GM12878 (cell line): ENCODE data around the gene ZNF341. TPM values are rescaled to one million over a fixed set of nuclear protein-coding genes. Genes with fewer than 3 reads are reported as not detected.
A peak's percentile ranks its signal among the peaks of the same experiment; 100 is the strongest.

ENCODE experiments used
- ATAC-seq: fragments of 200-7000 bp; cut with Tn5 transposase; 3 replicates; pipeline ENCODE4 v1.9.1; 2020; ENCODE audit warnings: mild to moderate bottlenecking, moderate library complexity
- BruUV-seq: library from RNA; stranded (reverse); fragments of 400-500 nt; replicated peaks from 2 replicates; lab custom pipeline; 2021; lab: Mats Ljungman, UMichigan
- CTCF ChIA-PET: fragments of 300-600 bp; sonication (Branson Sonifier 250); formaldehyde crosslinking; extraction: SDS; loops from one replicate; lab custom pipeline; 2021; ENCODE audit warnings: inconsistent platforms; lab: Yijun Ruan, JAX
- POLR2A ChIA-PET: fragments of 350-600 bp; formaldehyde crosslinking; extraction: SDS; loops from one replicate; lab custom pipeline; 2021; ENCODE audit warnings: inconsistent platforms; lab: Charles Lee
- RAD21 ChIA-PET: fragments of 300-600 bp; sonication (Branson Sonifier 250); formaldehyde crosslinking; loops from one replicate; lab custom pipeline; 2023; ENCODE audit warnings: antibody characterized with exemption; ENCODE audit not compliant: unreplicated experiment; lab: Charles Lee
- SMC1A ChIA-PET: fragments of 300-600 bp; sonication (Branson Sonifier 250); formaldehyde crosslinking; loops from one replicate; lab custom pipeline; 2023; ENCODE audit not compliant: unreplicated experiment, uncharacterized antibody; lab: Charles Lee
- DNase-seq: peaks from one replicate; pipeline ENCODE4 v3.0.0-alpha.2; 2011; ENCODE audit warnings: low read depth, low spot score
- FAIRE-seq: peaks from 3 replicates; lab custom pipeline; 2011; peaks lifted over from hg19 to GRCh38; lab: Jason Lieb, UNC
- H2AFZ ChIP-seq: 2 replicates; pipeline ENCODE4 v1.6.0; 2011; ENCODE audit warnings: low read depth, low read length, control low read depth; ENCODE audit not compliant: control insufficient read depth
- H3K27ac ChIP-seq: 2 replicates; pipeline ENCODE4 v1.5.1; 2011; ENCODE audit warnings: control low read depth; ENCODE audit not compliant: control insufficient read depth, insufficient read depth
- H3K27me3 ChIP-seq, 2 experiments: replicated peaks in 1 of 2; 2 replicates each; pipeline versions ENCODE4 v1.6.0 to v1.6.1; 2011; ENCODE audit warnings: low read length in 1 of 2; ENCODE audit not compliant: control insufficient read depth in 2 of 2, insufficient read depth in 2 of 2
- H3K36me3 ChIP-seq, 2 experiments: 2 replicates each; pipeline ENCODE4 v1.5.1; 2011; ENCODE audit warnings: low read length in 1 of 2; ENCODE audit not compliant: control insufficient read depth in 2 of 2, insufficient read depth in 2 of 2
- H3K4me1 ChIP-seq: 2 replicates; pipeline ENCODE4 v1.6.1; 2011; ENCODE audit warnings: mild to moderate bottlenecking, low read length, moderate library complexity, mixed read lengths; ENCODE audit not compliant: control insufficient read depth, insufficient read depth
- H3K4me2 ChIP-seq: 2 replicates; pipeline ENCODE4 v1.6.0; 2011; ENCODE audit warnings: control low read depth; ENCODE audit not compliant: control insufficient read depth, insufficient read depth
- H3K4me3 ChIP-seq: fragments of 200-600 bp; sonication (generic); 2 replicates; pipeline ENCODE4 v1.5.1; 2016
- H3K79me2 ChIP-seq: 2 replicates; pipeline ENCODE4 v1.6.0; 2011; ENCODE audit warnings: low read length; ENCODE audit not compliant: control insufficient read depth, insufficient read depth
- H3K9ac ChIP-seq: 2 replicates; pipeline ENCODE4 v1.8.0; 2011; ENCODE audit warnings: low read length, control low read depth, mixed read lengths; ENCODE audit not compliant: control insufficient read depth, insufficient read depth
- H3K9me3 ChIP-seq: replicated peaks from 3 replicates; pipeline ENCODE4 v1.5.1; 2011; ENCODE audit warnings: mild to moderate bottlenecking, low read length; ENCODE audit not compliant: control insufficient read depth, insufficient read depth
- H4K20me1 ChIP-seq: 2 replicates; pipeline ENCODE4 v1.6.0; 2011; ENCODE audit not compliant: control insufficient read depth, insufficient read depth
- KAT2A ChIP-seq: conservative IDR thresholded peaks from 2 replicates; pipeline ENCODE4 v1.6.1; 2011; ENCODE audit warnings: low read depth, low read length; ENCODE audit not compliant: control insufficient read depth
- KDM1A ChIP-seq: fragments of 200-600 bp; sonication (generic); IDR thresholded peaks from 2 replicates; pipeline ENCODE4 v1.6.1; 2016; ENCODE audit warnings: borderline replicate concordance
- LARP7 ChIP-seq: fragments of 450-650 bp; IDR thresholded peaks from 2 replicates; pipeline ENCODE4 v1.6.1; 2017; ENCODE audit warnings: mild to moderate bottlenecking
- MYB ChIP-seq: fragments of 150-350 bp; IDR thresholded peaks from 2 replicates; pipeline ENCODE4 v1.6.1; 2014; ENCODE audit warnings: mild to moderate bottlenecking, low read depth, low read length, borderline replicate concordance
- SREBF2 ChIP-seq: IDR thresholded peaks from 2 replicates; pipeline ENCODE4 v1.6.1; 2012; ENCODE audit warnings: mild to moderate bottlenecking, low read length
- ZZZ3 ChIP-seq: IDR thresholded peaks from 2 replicates; pipeline ENCODE4 v1.6.1; 2011; ENCODE audit warnings: low read depth; ENCODE audit not compliant: control insufficient read depth, insufficient read length
- WGBS: methylation state at CpG from one replicate; pipeline ENCODE4 v1.1.6; 2016; ENCODE audit warnings: low lambda C conversion rate; ENCODE audit not compliant: insufficient replicate concordance, insufficient coverage; ENCODE audit errors: missing lambda C conversion rate; 5-methylcytosine and 5-hydroxymethylcytosine counted together
- in situ Hi-C: fragments of 300-500 bp; cut with MboI; formaldehyde crosslinking; loops from 9 replicates; pipeline ENCODE4 v1.14.3; 2018; ENCODE audit warnings: mixed read lengths
- intact Hi-C: fragments of 100-400 bp; cut with micrococcal nuclease; formaldehyde crosslinking; loops from one replicate; pipeline ENCODE4 v1.14.2; 2022; ENCODE audit not compliant: unreplicated experiment
- polyA plus RNA-seq, 11 experiments: library from polyadenylated mRNA; depleted of rRNA in 4 of 11; unstranded in 6 of 11; stranded (reverse) in 5 of 11; fragments of >200 nt; fragmentation: Nextera tagmentation in 4 of 11; fragmentation: Illumina TruSeq in 1 of 11; extraction: Ambion mirVana in 4 of 11; extraction: Trizol in 1 of 11; gene quantifications; 1 replicate in 1 of 11; 2 replicates in 10 of 11; pipeline versions ENCODE4 v1.2.1 to v1.2.3, GENCODE V29; 2011 to 2016; ENCODE audit warnings: inconsistent platforms in 2 of 11, missing spikeins in 2 of 11, low read depth in 1 of 11
- total RNA-seq, 4 experiments: library from RNA; depleted of rRNA in 3 of 4; stranded (reverse); fragments of >200 nt in 3 of 4; fragmentation: Illumina TruSeq in 1 of 4; extraction: Trizol in 1 of 4; gene quantifications; 2 replicates each; pipeline versions ENCODE4 v1.2.1 to v1.2.3, GENCODE V29; 2013 to 2021
- TF ChIP-seq, protein P1 (sequence below): IDR thresholded peaks from 2 replicates; pipeline ENCODE4 v1.6.1; 2012; ENCODE audit warnings: mild to moderate bottlenecking, low read depth, low read length
- TF ChIP-seq, protein P2 (sequence below): IDR thresholded peaks from 2 replicates; pipeline ENCODE4 v1.6.1; 2011; ENCODE audit warnings: low read depth, low read length, improper control_type of control experiment, borderline replicate concordance
- TF ChIP-seq, protein P3 (sequence below): fragments of 450-650 bp; formaldehyde crosslinking; IDR thresholded peaks from 2 replicates; pipeline ENCODE4 v1.4.0; 2022; ENCODE audit warnings: mild to moderate bottlenecking, moderate library complexity
- TF ChIP-seq, protein P4 (sequence below): IDR thresholded peaks from 2 replicates; pipeline ENCODE4 v1.6.1; 2011; ENCODE audit warnings: borderline replicate concordance, low read depth, mild to moderate bottlenecking, moderate library complexity, low read length; ENCODE audit not compliant: insufficient read depth, poor library complexity, severe bottlenecking
- TF ChIP-seq, protein P5 (sequence below): IDR thresholded peaks from 2 replicates; pipeline ENCODE4 v1.6.1; 2012; ENCODE audit warnings: low read depth, low read length, improper control_type of control experiment

The ZNF341 gene
- total and polyA plus RNA-seq, 10 of the 15 experiments (the other 5 are each of a cell fraction or from before 2014, with no cell fraction given) = 0.18 to 5.0 (median 2.6) TPM

DNA sequence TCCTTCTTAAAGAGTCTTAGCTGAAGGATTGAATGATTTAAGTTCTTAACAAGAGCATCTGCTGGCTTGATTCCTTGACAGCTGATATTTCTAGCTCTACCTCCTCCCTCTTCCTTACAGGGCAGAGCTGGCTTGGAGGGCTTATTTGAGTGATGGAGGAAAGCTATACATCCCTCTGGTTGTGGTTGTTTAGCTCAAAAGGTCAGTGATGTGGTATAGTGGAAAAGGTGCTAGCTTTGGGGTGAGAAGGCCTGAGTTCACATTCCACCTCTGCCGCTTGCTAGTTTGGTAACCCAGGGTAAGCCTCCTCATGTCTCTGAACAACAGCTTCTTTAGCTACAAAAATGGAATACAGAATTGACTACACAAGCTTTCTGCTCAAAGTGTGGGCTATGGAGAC is 87.7 kb downstream of the ZNF341 start:
- intact Hi-C loops = no loop called here
- WGBS = 100% methylated on average over 1 of the region's 1 CpG
- no peak overlapping the region for H3K27ac ChIP-seq

More for the DNA sequence above, 87.7 kb downstream of the ZNF341 start:
- ChIA-PET CTCF (interaction anchor here (1.0 kb wide), 2 partner anchors 78 to 250 kb away, joined by 3 read pairs; no protein-coding TSS in a partner anchor), POLR2A (interaction anchor here (0.5 to 1.1 kb wide), 3 partner anchors 9 to 308 kb away, joined by 3 to 7 read pairs (median 6); partner anchors contain the start of gene CHMP4B), SMC1A (interaction anchor here (1.0 to 1.9 kb wide), 5 partner anchors 8 to 39 kb away, joined by 3 to 9 read pairs (median 4); partner anchors contain the start of gene CHMP4B), RAD21 (interaction anchor here (0.5 to 1.1 kb wide), 3 partner anchors 8 to 102 kb away, joined by 3 read pairs; partner anchors contain the start of gene CHMP4B)
- no peaks in the 10 kb centered on the region for H3K9me3 ChIP-seq
- ATAC-seq = no peak
- no peaks in the 10 kb centered on the region for H3K27me3 ChIP-seq
- TF ChIP-seq, protein P1, sequence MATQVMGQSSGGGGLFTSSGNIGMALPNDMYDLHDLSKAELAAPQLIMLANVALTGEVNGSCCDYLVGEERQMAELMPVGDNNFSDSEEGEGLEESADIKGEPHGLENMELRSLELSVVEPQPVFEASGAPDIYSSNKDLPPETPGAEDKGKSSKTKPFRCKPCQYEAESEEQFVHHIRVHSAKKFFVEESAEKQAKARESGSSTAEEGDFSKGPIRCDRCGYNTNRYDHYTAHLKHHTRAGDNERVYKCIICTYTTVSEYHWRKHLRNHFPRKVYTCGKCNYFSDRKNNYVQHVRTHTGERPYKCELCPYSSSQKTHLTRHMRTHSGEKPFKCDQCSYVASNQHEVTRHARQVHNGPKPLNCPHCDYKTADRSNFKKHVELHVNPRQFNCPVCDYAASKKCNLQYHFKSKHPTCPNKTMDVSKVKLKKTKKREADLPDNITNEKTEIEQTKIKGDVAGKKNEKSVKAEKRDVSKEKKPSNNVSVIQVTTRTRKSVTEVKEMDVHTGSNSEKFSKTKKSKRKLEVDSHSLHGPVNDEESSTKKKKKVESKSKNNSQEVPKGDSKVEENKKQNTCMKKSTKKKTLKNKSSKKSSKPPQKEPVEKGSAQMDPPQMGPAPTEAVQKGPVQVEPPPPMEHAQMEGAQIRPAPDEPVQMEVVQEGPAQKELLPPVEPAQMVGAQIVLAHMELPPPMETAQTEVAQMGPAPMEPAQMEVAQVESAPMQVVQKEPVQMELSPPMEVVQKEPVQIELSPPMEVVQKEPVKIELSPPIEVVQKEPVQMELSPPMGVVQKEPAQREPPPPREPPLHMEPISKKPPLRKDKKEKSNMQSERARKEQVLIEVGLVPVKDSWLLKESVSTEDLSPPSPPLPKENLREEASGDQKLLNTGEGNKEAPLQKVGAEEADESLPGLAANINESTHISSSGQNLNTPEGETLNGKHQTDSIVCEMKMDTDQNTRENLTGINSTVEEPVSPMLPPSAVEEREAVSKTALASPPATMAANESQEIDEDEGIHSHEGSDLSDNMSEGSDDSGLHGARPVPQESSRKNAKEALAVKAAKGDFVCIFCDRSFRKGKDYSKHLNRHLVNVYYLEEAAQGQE = no peak
- TF ChIP-seq, protein P2, sequence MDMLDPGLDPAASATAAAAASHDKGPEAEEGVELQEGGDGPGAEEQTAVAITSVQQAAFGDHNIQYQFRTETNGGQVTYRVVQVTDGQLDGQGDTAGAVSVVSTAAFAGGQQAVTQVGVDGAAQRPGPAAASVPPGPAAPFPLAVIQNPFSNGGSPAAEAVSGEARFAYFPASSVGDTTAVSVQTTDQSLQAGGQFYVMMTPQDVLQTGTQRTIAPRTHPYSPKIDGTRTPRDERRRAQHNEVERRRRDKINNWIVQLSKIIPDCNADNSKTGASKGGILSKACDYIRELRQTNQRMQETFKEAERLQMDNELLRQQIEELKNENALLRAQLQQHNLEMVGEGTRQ = no peak
- TF ChIP-seq, protein P3, sequence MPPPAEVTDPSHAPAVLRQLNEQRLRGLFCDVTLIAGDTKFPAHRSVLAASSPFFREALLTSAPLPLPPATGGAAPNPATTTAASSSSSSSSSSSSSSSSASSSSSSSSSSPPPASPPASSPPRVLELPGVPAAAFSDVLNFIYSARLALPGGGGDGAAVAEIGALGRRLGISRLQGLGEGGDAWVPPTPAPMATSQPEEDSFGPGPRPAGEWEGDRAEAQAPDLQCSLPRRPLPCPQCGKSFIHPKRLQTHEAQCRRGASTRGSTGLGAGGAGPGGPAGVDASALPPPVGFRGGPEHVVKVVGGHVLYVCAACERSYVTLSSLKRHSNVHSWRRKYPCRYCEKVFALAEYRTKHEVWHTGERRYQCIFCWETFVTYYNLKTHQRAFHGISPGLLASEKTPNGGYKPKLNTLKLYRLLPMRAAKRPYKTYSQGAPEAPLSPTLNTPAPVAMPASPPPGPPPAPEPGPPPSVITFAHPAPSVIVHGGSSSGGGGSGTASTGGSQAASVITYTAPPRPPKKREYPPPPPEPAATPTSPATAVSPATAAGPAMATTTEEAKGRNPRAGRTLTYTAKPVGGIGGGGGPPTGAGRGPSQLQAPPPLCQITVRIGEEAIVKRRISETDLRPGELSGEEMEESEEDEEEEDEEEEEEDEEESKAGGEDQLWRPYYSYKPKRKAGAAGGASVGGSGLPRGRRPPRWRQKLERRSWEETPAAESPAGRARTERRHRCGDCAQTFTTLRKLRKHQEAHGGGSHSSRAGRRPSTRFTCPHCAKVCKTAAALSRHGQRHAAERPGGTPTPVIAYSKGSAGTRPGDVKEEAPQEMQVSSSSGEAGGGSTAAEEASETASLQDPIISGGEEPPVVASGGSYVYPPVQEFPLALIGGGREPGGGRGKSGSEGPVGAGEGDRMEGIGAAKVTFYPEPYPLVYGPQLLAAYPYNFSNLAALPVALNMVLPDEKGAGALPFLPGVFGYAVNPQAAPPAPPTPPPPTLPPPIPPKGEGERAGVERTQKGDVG = no peak
- TF ChIP-seq, protein P4, sequence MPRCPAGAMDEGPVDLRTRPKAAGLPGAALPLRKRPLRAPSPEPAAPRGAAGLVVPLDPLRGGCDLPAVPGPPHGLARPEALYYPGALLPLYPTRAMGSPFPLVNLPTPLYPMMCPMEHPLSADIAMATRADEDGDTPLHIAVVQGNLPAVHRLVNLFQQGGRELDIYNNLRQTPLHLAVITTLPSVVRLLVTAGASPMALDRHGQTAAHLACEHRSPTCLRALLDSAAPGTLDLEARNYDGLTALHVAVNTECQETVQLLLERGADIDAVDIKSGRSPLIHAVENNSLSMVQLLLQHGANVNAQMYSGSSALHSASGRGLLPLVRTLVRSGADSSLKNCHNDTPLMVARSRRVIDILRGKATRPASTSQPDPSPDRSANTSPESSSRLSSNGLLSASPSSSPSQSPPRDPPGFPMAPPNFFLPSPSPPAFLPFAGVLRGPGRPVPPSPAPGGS = no peak
- TF ChIP-seq KAT2A (no peak), LARP7 (no peak), ZZZ3 (no peak), SREBF2 (no peak), KDM1A (no peak), MYB (no peak)
- TF ChIP-seq, protein P5, sequence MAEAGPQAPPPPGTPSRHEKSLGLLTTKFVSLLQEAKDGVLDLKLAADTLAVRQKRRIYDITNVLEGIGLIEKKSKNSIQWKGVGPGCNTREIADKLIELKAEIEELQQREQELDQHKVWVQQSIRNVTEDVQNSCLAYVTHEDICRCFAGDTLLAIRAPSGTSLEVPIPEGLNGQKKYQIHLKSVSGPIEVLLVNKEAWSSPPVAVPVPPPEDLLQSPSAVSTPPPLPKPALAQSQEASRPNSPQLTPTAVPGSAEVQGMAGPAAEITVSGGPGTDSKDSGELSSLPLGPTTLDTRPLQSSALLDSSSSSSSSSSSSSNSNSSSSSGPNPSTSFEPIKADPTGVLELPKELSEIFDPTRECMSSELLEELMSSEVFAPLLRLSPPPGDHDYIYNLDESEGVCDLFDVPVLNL = no peak
- no peak for FAIRE-seq
- DNase-seq = no peak
- no peak overlapping the region for H3K9ac ChIP-seq
- no peak overlapping the region for H2AFZ ChIP-seq
- 0 out of 2 replicates have a peak overlapping the region, but pooled peaks have one; percentile 22 for H3K4me2 ChIP-seq
- peaks cover 76% of the 10 kb centered on the region for H3K79me2 ChIP-seq
- H4K20me1 ChIP-seq = peaks cover 4% of the 10 kb centered on the region; the same call in 1 of the 2 replicates
- H3K36me3 ChIP-seq = peaks cover 4 to 22% of the 10 kb centered on the region in 2 experiments
- in situ Hi-C loops = no loop called here
- peaks cover 10% of the 10 kb centered on the region for H3K4me1 ChIP-seq
- no peak overlapping the region for H3K4me3 ChIP-seq
- BruUV-seq = no TSS peak
